ENCODE results near the gene ACTN4. TPM values are rescaled to one million over a fixed set of nuclear protein-coding genes. Genes with fewer than 3 reads are reported as not detected.

ACTN4 gene
- total RNA-seq, 1 donor from 2014 or later, result 125 TPM

DNA sequence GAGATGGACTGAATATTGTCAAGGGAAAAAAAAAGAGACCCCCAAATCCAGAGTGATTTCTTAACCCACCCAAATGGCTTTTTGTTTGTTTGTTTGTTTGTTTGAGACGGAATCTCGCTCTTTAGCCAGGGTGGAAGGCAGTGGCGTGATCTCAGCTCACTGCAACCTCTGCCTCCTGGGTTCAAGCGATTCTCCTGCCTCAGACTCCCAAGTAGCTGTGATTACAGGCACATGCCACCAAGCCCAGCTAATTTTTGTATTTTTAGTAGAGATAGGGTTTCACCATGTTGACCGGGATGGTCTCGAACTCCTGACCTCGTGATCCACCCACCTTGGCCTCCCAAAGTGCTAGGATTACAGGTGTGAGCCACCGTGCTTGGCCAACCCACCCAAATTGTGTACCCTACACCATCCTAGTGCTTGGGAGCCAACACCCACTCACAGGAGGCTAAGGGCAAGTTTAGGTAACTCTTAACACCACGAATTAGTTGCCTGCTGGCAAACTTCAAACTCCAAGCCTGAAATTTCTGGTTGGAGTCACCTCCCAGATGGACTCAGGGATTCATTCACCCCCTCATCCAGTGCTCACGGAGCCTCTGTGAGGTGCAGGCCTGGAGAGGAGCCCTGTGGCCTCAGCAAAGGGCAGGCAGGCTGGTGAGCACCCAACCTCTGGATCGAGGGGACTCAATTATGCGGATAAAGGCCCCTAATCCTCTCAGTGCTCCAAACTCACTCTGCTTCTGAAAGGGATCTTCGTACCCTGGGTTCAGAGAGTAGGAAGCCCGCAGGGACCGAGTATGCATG, 37.6 kb downstream of the ACTN4 start:
- intact Hi-C loops (cut with DNase I), result no loop called here
- DNase-seq (no peak), ATAC-seq (ENCODE audit: poor library complexity) (no peak)

DNA sequence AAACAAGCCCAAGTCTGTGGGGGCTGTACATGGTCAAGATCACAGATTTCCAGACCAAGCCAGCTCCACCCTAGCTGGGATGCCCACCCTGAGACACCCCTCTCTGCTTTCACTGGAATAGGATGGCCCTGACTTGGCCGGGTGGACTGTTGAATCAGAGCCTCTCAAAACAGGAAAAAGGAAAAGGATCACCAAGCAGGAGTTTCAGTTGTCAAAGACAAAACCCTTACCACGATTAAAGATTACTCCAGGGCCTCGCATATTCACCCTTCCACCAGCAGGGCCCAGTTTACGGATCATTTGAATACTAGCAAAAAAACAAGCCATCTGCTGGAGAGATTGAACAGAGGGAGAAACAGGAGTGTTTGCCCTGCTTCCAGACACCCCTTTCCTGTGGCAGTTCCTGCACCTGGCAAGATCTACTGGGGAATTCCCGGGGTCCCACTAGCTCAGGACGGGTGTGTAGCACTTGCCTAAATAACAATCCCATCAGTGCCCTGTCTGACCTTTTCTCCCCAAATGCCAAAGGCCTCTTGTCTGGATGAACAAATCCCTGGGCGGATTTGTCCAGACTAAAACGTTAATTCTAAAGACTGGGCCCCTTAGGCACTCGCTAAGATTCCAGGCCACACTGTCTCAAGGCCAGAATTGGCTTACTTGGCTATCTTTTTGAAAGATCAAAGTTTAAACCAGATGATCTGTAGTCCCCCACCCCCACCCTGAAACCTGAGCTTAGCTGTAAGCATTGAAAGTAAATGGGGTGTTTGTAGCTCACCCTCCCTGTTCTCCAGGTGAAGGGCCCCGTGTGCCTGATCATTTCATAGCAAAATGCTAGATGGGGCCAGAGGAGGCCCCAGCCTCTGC, 38.4 kb downstream of the ACTN4 start:
- ATAC-seq (ENCODE audit: poor library complexity) (no peak), DNase-seq (no peak)
- intact Hi-C loops (cut with DNase I), result no loop called here

DNA sequence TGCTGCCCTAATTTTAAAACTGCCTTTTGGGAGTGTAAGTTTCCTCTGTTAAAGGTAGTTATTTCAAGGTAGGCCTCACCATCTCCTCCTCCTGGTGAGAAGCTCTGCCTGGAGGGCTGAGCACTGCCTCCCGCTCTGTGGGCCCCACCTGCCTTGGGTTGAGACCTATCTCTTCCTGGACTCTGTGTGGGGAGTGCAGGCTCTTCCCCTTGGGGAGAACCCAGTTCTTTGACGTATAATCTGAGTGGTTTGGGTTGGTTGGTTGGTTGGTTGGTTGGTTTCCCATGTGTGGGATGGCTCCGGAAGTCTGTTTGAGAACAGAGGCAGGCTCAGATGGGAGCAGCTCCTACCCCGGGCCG, 39.1 kb downstream of the ACTN4 start:
- no peak for ATAC-seq (ENCODE audit: poor library complexity)
- no peak for DNase-seq
- intact Hi-C loops (cut with DNase I), result no loop called here

- intact Hi-C loops (cut with DNase I), result no loop called here
- ATAC-seq (ENCODE audit: poor library complexity) (no peak), DNase-seq (no peak)
Observed at GRCh38 chr19:38687837-38688378, 40.5 kb downstream of the ACTN4 start.

GRCh38 chr19:38690146-38690545, 42.7 kb downstream of the ACTN4 start:
- no peak for DNase-seq
- intact Hi-C loops (cut with DNase I), result no loop called here
- no peak for ATAC-seq (ENCODE audit: poor library complexity)

DNA sequence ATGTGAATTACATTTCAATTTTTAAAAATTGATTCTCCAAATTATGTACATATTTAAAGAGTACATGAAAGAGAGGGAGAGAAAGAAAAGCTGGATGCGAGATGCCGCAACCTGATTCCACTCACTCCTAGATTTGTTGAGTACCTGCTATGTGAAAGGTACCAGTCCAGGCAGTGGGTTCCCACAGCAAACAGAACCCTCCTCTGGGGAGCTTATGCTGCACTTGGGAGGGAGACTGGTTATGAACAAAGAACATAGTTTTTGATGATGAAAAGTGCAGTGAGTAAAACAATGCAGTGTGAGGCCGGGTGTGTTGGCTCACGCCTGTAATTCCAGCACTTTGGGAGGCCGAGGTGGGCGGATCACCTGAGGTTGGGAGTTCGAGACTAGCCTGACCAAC, 43.4 kb downstream of the ACTN4 start:
- ATAC-seq (ENCODE audit: poor library complexity), result no peak
- no peak for DNase-seq
- intact Hi-C loops (cut with DNase I), result no loop called here

DNA sequence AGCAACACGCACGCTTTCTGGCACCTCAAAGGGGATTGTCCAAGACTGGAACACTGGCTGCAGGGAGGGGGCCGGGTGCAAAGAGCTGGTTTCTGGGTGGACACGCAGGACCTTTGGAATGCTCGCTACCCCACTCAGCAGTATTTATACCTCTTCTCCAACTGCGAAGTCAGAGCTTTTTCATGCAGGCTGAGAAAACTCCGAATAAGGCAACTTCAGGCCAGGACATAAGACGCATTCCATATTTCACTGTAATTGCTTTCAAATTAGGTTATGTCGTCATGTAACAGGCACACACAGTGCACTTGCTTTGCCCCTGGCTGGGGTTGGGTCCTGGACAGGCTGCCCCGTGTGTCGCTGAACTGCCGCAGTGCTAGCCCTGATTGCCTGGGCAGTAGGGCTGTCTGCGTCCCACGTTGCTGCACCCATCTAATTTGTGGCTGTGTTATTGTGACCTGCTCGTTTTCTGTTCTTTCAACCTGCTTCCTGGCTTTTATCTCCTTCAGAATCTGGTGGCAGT, 44.5 kb downstream of the ACTN4 start:
- ATAC-seq (ENCODE audit: poor library complexity) (peak; percentile 51), DNase-seq (no peak)
- intact Hi-C loops (cut with DNase I), result no loop called here

- intact Hi-C loops (cut with DNase I), result no loop called here
- no peak for DNase-seq
- ATAC-seq (ENCODE audit: poor library complexity), result peak; percentile 26
Observed at GRCh38 chr19:38692458-38693379, 45.3 kb downstream of the ACTN4 start.

DNA sequence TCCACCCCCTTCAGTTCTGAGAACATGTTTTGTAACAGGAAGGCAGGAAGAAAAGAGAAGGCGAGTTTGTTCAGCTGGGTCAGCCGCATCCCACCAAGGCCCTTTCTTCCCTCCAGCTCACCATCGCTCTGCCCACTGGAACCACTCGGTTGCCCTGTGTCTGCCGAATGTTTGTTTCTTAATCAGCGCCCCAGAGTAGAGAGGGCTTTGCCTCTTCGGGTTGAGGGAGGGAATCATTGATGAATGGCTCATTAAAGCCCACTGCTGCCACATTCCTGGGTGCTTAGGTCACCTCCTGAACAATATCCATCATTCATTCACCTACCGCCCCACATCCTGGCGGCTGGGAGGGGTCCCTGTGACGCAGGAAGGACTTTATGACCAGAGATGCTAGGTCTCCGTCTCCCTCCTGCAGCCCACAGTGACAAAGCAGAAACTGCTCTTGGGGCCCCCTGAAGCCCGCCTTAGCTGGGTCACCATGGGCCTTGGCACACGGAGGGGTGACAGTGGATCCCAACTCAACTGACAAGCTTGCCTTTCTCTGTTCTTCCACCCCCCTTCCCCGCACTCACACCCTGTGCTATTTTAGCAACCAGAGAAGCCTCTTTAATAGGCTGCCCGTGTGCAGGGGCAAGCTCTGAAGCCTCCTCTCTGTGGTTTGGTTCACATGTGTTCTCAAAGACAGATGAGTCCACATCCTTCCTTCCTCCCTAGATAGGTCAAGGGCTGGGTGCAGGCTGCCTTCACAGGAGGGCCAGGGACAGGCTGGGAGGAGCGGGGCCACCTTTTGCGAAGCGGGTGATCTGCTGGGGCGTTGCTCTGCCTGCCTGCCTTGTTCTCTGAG, 46.2 kb downstream of the ACTN4 start:
- intact Hi-C loops (cut with DNase I), result no loop called here
- DNase-seq (no peak), ATAC-seq (ENCODE audit: poor library complexity) (peak; percentile 12)

DNA sequence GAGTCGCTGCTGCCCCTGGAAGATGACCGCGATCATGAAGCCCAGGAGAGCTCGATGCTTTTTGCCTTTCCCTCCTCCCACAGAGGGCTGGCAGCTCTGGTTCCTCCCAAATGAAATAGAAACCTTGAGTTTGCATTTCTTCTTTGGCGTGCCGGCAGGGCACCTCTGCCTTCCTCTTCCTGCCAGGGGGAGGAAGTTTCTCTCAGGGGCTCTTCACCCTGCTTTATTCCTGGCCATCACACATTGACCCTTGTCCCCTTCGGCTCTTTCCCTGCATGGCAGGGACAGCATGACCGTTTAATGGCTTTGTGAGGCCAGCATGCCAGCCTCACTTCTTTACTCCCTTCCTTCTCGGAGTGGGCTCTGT, 47.9 kb downstream of the ACTN4 start:
- intact Hi-C loops (cut with DNase I), result no loop called here
- no peak for ATAC-seq (ENCODE audit: poor library complexity)
- no peak for DNase-seq

DNA sequence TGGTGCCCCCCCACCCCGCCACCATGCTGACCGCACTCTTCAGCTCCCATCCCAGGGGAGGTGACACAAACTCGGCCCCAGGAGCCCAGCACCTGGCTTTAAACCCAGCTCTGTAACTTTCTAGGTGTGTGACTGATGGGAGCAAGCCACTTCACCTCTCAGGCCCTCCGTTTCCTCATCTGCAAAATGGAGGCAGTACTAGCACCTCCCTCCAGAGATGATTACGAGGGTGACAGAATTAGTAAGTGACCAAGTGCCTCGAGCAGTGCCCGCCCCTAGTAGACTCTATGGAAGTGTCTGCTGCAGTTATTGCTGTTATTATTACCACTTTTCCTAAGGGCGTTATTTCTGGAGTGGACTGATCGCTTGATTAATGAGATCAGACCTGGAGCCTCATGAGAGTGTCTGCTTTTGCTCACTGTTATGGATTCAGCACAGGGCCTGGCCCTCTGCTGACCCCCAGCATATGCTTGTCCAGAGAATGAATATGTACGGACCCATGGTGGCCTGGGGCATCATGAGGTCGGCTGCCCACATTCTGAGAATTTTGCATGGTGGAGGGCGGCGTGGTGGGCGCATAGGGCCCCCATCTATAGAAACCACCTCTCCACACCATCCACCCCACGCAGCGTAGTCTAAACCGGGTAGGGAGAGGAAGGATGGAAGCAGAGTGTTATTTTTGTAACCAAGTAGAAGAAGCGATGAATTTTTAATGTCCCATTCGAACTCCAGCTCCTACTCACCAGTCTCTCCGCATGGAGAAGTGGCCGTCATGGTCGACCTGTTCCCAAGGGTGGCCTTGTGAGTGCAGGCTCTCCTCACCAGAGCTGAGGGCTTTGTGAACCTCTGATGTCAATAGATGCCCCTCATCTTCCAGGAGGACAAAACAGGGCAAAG, 48.6 kb downstream of the ACTN4 start:
- intact Hi-C loops (cut with DNase I), result no loop called here
- DNase-seq (no peak), ATAC-seq (ENCODE audit: poor library complexity) (no peak)

GRCh38 chr19:38696729-38697055, 49.2 kb downstream of the ACTN4 start:
- DNase-seq, result no peak
- intact Hi-C loops (cut with DNase I), result no loop called here
- no peak for ATAC-seq (ENCODE audit: poor library complexity)

DNA sequence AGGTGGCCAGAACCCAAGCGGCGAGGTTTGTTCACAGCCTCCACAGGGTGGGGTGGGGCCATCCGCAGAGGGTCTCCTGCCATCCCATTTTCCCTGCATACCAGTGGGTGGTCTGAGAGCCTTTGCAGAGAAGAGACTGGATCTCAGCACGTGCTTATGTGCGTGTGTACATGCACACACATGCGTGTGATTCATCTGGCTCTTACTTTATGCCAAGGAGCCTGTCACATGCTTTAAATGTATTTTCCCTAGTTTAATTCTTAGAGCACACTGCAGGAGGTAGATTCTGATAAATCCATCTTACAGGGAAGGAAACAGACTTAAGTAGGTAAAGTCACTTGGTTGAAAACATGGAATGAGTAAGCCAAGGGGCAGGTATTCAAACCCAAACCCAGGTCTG, 49.7 kb downstream of the ACTN4 start:
- intact Hi-C loops (cut with DNase I), result no loop called here
- ATAC-seq (ENCODE audit: poor library complexity), result no peak
- DNase-seq, result no peak

DNA sequence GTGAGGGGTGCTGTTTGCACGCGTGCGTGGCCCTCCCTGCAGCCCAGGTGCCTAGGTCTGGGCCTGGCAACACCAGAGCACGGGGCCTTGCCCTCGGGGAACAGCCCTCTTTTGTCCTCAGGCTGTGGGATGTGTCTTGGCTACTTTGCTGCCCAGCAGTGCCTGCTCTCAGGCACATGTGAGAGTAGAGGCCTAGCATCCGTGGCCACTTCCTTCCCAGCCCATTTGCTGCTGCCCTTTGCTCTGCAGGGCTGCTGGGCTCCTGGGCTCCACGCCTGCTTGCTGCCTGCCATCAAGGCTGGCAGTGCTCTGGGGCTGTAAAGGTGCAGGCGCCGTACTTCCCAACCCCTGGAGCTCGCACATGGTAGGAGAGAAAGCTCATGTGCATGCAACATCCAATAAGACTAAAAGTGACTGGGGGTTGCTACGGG, 50.2 kb downstream of the ACTN4 start:
- DNase-seq (no peak), ATAC-seq (ENCODE audit: poor library complexity) (no peak)
- intact Hi-C loops (cut with DNase I), result no loop called here

- intact Hi-C loops (cut with DNase I), result no loop called here
- ATAC-seq (ENCODE audit: poor library complexity) (no peak), DNase-seq (no peak)
Observed at GRCh38 chr19:38698225-38699026, 51.0 kb downstream of the ACTN4 start.

DNA sequence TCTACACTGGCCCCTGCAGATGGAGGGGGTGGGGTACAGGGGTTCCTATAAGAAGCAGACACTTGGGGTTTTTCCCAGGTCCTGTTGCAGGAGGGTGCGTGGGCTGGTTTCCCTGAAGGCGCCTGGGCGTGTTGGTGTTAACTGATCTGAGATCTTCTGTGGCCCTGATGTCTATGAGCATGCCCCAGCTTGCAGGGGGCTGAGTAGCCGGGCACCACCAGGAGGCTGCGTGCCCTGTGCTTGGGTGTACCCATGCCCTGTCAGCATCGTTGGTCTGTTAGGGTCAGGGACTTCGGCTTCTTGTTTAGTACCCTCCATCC, 51.5 kb downstream of the ACTN4 start:
- ATAC-seq (ENCODE audit: poor library complexity) (no peak), DNase-seq (no peak)
- intact Hi-C loops (cut with DNase I), result no loop called here
